Trophoblast cell (in vitro differentiated cells and primary cell): ENCODE results near the gene TBXAS1.

ENCODE experiments used
- DNase-seq, 2 donors: peaks; one replicate each; pipeline ENCODE4 v3.0.0-alpha.2; 2016
- H2AFZ ChIP-seq: 2 replicates; pipeline ENCODE4 v1.6.1; 2013; ENCODE audit warnings: low read length, moderate library complexity, mild to moderate bottlenecking; ENCODE audit not compliant: insufficient read depth, poor library complexity
- H2AK5ac ChIP-seq: 2 replicates; pipeline ENCODE4 v1.6.1; 2013; ENCODE audit warnings: mild to moderate bottlenecking, low read length
- H2BK120ac ChIP-seq: 2 replicates; pipeline ENCODE4 v1.6.1; 2013; ENCODE audit warnings: low read length, mild to moderate bottlenecking, moderate library complexity; ENCODE audit not compliant: insufficient read depth, poor library complexity
- H2BK12ac ChIP-seq: 2 replicates; pipeline ENCODE4 v1.6.1; 2013; ENCODE audit warnings: mild to moderate bottlenecking, low read length, moderate library complexity
- H2BK5ac ChIP-seq: 2 replicates; pipeline ENCODE4 v1.6.1; 2013; ENCODE audit warnings: low read length, low read depth, moderate library complexity, mild to moderate bottlenecking; ENCODE audit not compliant: poor library complexity
- H3K14ac ChIP-seq: 2 replicates; pipeline ENCODE4 v1.6.1; 2013; ENCODE audit warnings: mild to moderate bottlenecking, low read length
- H3K18ac ChIP-seq: 2 replicates; pipeline ENCODE4 v1.6.1; 2013; ENCODE audit warnings: mild to moderate bottlenecking, low read length
- H3K23ac ChIP-seq: 2 replicates; pipeline ENCODE4 v1.6.1; 2013; ENCODE audit warnings: low read length
- H3K27ac ChIP-seq: 2 replicates; pipeline ENCODE4 v1.5.1; 2013; ENCODE audit warnings: low read depth, mild to moderate bottlenecking, inconsistent platforms, low read length, moderate library complexity
- H3K27me3 ChIP-seq: 2 replicates; pipeline ENCODE4 v1.6.1; 2013; ENCODE audit warnings: inconsistent platforms, mild to moderate bottlenecking, low read length, moderate library complexity; ENCODE audit not compliant: insufficient read depth
- H3K36me3 ChIP-seq, 2 experiments: 1 replicate in 1 of 2; 2 replicates in 1 of 2; pipeline ENCODE4 v1.6.1; 2013; ENCODE audit warnings: low read length in 2 of 2, mild to moderate bottlenecking in 2 of 2, moderate library complexity in 1 of 2; ENCODE audit not compliant: insufficient read depth in 2 of 2, control insufficient read depth in 1 of 2
- H3K4ac ChIP-seq: 2 replicates; pipeline ENCODE4 v1.6.1; 2013; ENCODE audit warnings: low read depth, mild to moderate bottlenecking, low read length, moderate library complexity
- H3K4me1 ChIP-seq, 2 experiments: 1 replicate in 1 of 2; 2 replicates in 1 of 2; pipeline ENCODE4 v1.6.1; 2013; ENCODE audit warnings: low read length in 2 of 2, mild to moderate bottlenecking in 2 of 2, moderate library complexity in 1 of 2; ENCODE audit not compliant: insufficient read depth in 2 of 2, control insufficient read depth in 1 of 2
- H3K4me2 ChIP-seq: 2 replicates; pipeline ENCODE4 v1.6.1; 2013; ENCODE audit warnings: inconsistent platforms, mild to moderate bottlenecking, low read length, moderate library complexity
- H3K4me3 ChIP-seq: 2 replicates; pipeline ENCODE4 v1.5.1; 2013; ENCODE audit warnings: mild to moderate bottlenecking, low read depth, low read length, inconsistent platforms
- H3K79me1 ChIP-seq: one replicate; pipeline ENCODE4 v1.6.1; 2013; ENCODE audit warnings: low read length
- H3K79me2 ChIP-seq: 2 replicates; pipeline ENCODE4 v1.6.1; 2013; ENCODE audit warnings: low read length, mild to moderate bottlenecking; ENCODE audit not compliant: control insufficient read depth, insufficient read depth, poor library complexity
- H3K9ac ChIP-seq: 2 replicates; pipeline ENCODE4 v1.6.1; 2013; ENCODE audit warnings: mild to moderate bottlenecking, low read length
- H3K9me3 ChIP-seq: 2 replicates; pipeline ENCODE4 v1.6.1; 2013; ENCODE audit warnings: low read depth, mild to moderate bottlenecking, control low read depth, inconsistent platforms, low read length; ENCODE audit not compliant: insufficient read depth
- H4K12ac ChIP-seq: 2 replicates; pipeline ENCODE4 v1.6.1; 2013; ENCODE audit warnings: low read depth, mild to moderate bottlenecking, low read length, moderate library complexity
- H4K8ac ChIP-seq: 2 replicates; pipeline ENCODE4 v1.6.1; 2013; ENCODE audit warnings: low read depth, mild to moderate bottlenecking, low read length, moderate library complexity
- H4K91ac ChIP-seq: one replicate; pipeline ENCODE4 v1.6.1; 2013; ENCODE audit warnings: low read depth, mild to moderate bottlenecking, low read length, moderate library complexity
- WGBS: extraction: QIAGEN DNeasy Blood & Tissue Kit; methylation state at CpG from one replicate; pipeline ENCODE4 v1.1.7; 2013; ENCODE audit warnings: missing lambda C conversion rate; ENCODE audit not compliant: insufficient read length, insufficient coverage; ENCODE audit errors: extremely low coverage; 5-methylcytosine and 5-hydroxymethylcytosine counted together

TBXAS1 gene

DNA sequence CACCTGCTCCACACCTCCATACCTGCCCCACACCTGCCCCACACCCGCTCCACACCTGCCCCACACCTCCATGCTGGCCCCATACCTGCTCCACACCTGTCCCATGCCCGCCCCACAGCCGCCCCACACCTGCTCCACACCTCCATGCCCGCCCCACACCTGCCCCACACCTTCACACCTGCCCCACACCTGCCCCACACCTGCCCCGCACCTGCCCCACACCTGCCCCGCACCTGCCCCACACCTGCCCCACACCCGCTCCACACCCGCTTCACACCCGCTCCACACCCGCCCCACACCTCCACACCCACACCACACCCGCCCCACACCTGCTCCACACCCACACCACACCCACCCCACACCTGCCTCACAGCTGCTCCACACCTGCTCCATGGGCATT is 180.7 kb downstream of the TBXAS1 start:
- Histone ChIP-seq H3K27ac (no peak overlapping the region), H3K18ac (no peak overlapping the region), H3K4me2 (no peak overlapping the region), H3K79me2 (no peaks in the 10 kb centered on the region), H3K4ac (no peak overlapping the region), H4K8ac (no peak overlapping the region), H3K4me1 (no peaks in the 10 kb centered on the region), H3K9ac (no peak overlapping the region), H4K12ac (no peak overlapping the region), H3K9me3 (peaks cover 1% of the 10 kb centered on the region), H3K36me3 (no peaks in the 10 kb centered on the region), H4K91ac (no peak overlapping the region), H3K4me3 (no peak overlapping the region), H2BK5ac (no peak overlapping the region), H3K14ac (no peak overlapping the region), H2AK5ac (no peak overlapping the region), H2BK12ac (no peak overlapping the region), H2BK120ac (no peak overlapping the region), H3K23ac (no peak overlapping the region), H3K79me1 (no peaks in the 10 kb centered on the region), H3K27me3 (no peaks in the 10 kb centered on the region), H2AFZ (no peak overlapping the region)
- WGBS, result no CpG with 5 or more reads among the region's 11 CpGs
- DNase-seq, result no peak

DNA sequence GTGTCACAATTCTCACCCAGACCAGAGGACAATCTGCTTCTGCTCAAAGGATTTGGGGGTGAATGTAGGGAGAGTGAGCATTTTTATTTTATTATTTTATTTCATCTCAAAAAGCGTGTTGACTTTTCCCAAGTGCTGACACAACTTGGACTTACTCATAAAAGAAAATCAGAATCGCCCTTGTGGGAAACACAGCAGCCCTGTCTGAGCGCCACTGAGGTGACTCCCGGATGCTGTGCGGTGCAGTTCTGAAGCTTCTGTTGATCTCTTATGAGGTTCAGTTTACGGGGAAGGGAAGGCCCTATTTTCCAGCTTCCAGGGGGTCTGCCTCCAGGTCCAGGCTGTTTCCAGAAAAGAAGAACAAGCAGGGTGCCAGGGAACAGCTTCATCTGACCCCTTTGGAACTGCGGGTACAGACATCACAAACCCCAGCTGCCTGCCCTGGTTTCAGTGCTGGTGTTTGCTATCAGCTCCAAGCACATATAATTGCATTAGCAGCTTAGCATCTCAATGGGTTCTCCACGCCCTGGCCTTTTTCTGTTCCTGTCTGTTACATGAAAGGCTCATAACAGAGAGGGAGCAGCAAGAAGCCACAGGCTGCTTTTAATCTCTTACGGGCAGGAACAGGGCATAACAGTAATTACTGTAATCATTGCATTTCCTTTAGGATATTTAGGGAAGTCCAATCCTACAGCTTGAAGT is 181.3 kb downstream of the TBXAS1 start:
- no peak overlapping the region for H3K23ac ChIP-seq
- no peak overlapping the region for H4K12ac ChIP-seq
- DNase-seq, result no peak
- no peak overlapping the region for H4K91ac ChIP-seq
- H3K4me3 ChIP-seq, result no peak overlapping the region
- no peak overlapping the region for H3K14ac ChIP-seq
- H3K9me3 ChIP-seq, result peaks cover 1% of the 10 kb centered on the region
- no peak overlapping the region for H3K4ac ChIP-seq
- WGBS, result no CpG with 5 or more reads among the region's 9 CpGs
- no peaks in the 10 kb centered on the region for H3K36me3 ChIP-seq
- no peak overlapping the region for H2BK5ac ChIP-seq
- H3K27ac ChIP-seq, result no peak overlapping the region
- no peak overlapping the region for H2AFZ ChIP-seq
- H2AK5ac ChIP-seq, result no peak overlapping the region
- H3K4me2 ChIP-seq, result no peak overlapping the region
- no peak overlapping the region for H2BK120ac ChIP-seq
- H3K4me1 ChIP-seq, result no peaks in the 10 kb centered on the region
- H3K9ac ChIP-seq, result no peak overlapping the region
- no peaks in the 10 kb centered on the region for H3K79me2 ChIP-seq
- H3K18ac ChIP-seq, result no peak overlapping the region
- no peaks in the 10 kb centered on the region for H3K79me1 ChIP-seq
- H3K27me3 ChIP-seq, result no peaks in the 10 kb centered on the region
- no peak overlapping the region for H4K8ac ChIP-seq
- H2BK12ac ChIP-seq, result no peak overlapping the region

GRCh38 chr7:140013676-140014075 is 184.6 kb downstream of the TBXAS1 start:
- no peak for DNase-seq
- H3K9me3 ChIP-seq, result peaks cover 1% of the 10 kb centered on the region
- H2BK120ac ChIP-seq, result no peak overlapping the region
- H3K79me2 ChIP-seq, result no peaks in the 10 kb centered on the region
- H3K4ac ChIP-seq, result no peak overlapping the region
- H4K12ac ChIP-seq, result no peak overlapping the region
- H3K4me3 ChIP-seq, result no peak overlapping the region
- WGBS, result no CpG with 5 or more reads among the region's 4 CpGs
- no peak overlapping the region for H2AK5ac ChIP-seq
- no peak overlapping the region for H4K8ac ChIP-seq
- H3K27ac ChIP-seq, result no peak overlapping the region
- H3K4me2 ChIP-seq, result no peak overlapping the region
- H3K23ac ChIP-seq, result no peak overlapping the region
- H3K36me3 ChIP-seq, result no peaks in the 10 kb centered on the region
- no peak overlapping the region for H2AFZ ChIP-seq
- no peak overlapping the region for H3K14ac ChIP-seq
- H3K18ac ChIP-seq, result no peak overlapping the region
- H3K79me1 ChIP-seq, result no peaks in the 10 kb centered on the region
- H3K27me3 ChIP-seq, result no peaks in the 10 kb centered on the region
- H4K91ac ChIP-seq, result no peak overlapping the region
- no peak overlapping the region for H2BK5ac ChIP-seq
- no peak overlapping the region for H2BK12ac ChIP-seq
- no peak overlapping the region for H3K9ac ChIP-seq
- no peaks in the 10 kb centered on the region for H3K4me1 ChIP-seq

DNA sequence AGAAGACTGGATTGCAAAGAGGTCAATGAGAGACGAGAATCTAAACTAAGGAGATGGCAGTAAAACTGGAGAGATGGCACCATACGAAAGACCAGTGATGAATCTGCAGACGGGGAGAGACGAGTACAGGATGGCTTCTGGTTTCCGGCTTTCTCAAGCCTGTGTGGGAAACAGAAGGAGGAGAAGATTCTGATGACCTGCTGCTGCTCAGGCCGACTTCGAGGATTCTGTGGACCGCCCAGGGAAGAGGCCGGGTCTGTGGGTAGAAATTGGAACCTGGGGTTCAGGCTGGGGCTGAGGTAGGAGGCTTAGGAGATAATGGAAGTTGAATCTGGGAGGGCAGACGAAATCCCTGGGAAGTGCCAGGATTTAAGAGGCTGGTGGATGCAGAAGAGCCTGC is 185.1 kb downstream of the TBXAS1 start:
- no CpG with 5 or more reads among the region's 10 CpGs for WGBS
- H4K8ac ChIP-seq, result no peak overlapping the region

More for the DNA sequence above, 185.1 kb downstream of the TBXAS1 start:
- Histone ChIP-seq H3K14ac (no peak overlapping the region), H3K79me2 (no peaks in the 10 kb centered on the region), H3K27me3 (no peaks in the 10 kb centered on the region), H3K4me3 (no peak overlapping the region), H2AFZ (no peak overlapping the region), H2AK5ac (no peak overlapping the region), H2BK12ac (no peak overlapping the region), H3K36me3 (no peaks in the 10 kb centered on the region), H2BK120ac (no peak overlapping the region), H3K9me3 (no peaks in the 10 kb centered on the region), H3K4ac (no peak overlapping the region), H3K9ac (no peak overlapping the region), H3K18ac (no peak overlapping the region), H3K4me1 (no peaks in the 10 kb centered on the region), H2BK5ac (no peak overlapping the region), H3K79me1 (no peaks in the 10 kb centered on the region), H4K12ac (no peak overlapping the region), H3K23ac (no peak overlapping the region), H4K91ac (no peak overlapping the region), H3K4me2 (no peak overlapping the region), H3K27ac (no peak overlapping the region)
- DNase-seq, result no peak
